ENCODE data around the gene PRR29.

DNA sequence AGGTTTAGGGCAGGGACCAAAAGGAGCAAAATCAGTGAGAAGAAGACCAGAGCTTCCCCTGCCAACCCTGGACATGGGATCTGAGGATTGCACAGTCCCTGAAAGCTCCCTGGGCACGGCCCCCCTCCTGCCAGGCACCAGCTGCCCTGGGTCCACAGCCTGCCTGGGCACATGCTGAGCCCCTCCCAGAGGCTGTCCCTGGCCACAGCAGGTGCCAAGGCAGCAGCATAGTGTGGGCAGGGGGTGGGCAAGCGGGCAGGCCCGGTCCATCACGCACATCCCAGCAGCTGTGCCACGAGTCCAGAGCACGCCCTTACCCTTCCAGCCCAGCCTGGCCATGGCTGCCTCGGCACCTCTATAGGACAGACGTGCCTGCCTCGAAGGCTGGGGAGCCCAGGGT, 38.1 kb upstream of the PRR29 start:
- TF ChIP-seq, protein P1, sequence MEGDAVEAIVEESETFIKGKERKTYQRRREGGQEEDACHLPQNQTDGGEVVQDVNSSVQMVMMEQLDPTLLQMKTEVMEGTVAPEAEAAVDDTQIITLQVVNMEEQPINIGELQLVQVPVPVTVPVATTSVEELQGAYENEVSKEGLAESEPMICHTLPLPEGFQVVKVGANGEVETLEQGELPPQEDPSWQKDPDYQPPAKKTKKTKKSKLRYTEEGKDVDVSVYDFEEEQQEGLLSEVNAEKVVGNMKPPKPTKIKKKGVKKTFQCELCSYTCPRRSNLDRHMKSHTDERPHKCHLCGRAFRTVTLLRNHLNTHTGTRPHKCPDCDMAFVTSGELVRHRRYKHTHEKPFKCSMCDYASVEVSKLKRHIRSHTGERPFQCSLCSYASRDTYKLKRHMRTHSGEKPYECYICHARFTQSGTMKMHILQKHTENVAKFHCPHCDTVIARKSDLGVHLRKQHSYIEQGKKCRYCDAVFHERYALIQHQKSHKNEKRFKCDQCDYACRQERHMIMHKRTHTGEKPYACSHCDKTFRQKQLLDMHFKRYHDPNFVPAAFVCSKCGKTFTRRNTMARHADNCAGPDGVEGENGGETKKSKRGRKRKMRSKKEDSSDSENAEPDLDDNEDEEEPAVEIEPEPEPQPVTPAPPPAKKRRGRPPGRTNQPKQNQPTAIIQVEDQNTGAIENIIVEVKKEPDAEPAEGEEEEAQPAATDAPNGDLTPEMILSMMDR (IDR thresholded peaks at IDR 0.05; ENCODE audit: low read depth, low read length, missing input control): no peak
- TF ChIP-seq GABPA (IDR thresholded peaks at IDR 0.05 in 1 of 2, conservative IDR thresholded peaks at IDR 0.05 in 1 of 2): no peak
- no peak for TF ChIP-seq RAD21 (IDR thresholded peaks at IDR 0.05)
- TF ChIP-seq, protein P2, sequence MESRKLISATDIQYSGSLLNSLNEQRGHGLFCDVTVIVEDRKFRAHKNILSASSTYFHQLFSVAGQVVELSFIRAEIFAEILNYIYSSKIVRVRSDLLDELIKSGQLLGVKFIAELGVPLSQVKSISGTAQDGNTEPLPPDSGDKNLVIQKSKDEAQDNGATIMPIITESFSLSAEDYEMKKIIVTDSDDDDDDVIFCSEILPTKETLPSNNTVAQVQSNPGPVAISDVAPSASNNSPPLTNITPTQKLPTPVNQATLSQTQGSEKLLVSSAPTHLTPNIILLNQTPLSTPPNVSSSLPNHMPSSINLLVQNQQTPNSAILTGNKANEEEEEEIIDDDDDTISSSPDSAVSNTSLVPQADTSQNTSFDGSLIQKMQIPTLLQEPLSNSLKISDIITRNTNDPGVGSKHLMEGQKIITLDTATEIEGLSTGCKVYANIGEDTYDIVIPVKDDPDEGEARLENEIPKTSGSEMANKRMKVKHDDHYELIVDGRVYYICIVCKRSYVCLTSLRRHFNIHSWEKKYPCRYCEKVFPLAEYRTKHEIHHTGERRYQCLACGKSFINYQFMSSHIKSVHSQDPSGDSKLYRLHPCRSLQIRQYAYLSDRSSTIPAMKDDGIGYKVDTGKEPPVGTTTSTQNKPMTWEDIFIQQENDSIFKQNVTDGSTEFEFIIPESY (IDR thresholded peaks at IDR 0.05): no peak
- TF ChIP-seq TAF1 (conservative IDR thresholded peaks at IDR 0.05): no peak
